Measurements from ENCODE around the gene SERPINB10. TPM values are rescaled to one million over a fixed set of nuclear protein-coding genes. Genes with fewer than 3 reads are reported as not detected.
A peak's percentile ranks its signal among the peaks of the same experiment; 100 is the strongest.

SERPINB10 gene
- total RNA-seq, 2 donors from 2014 or later, result 0.47 TPM; not detected in 1

DNA sequence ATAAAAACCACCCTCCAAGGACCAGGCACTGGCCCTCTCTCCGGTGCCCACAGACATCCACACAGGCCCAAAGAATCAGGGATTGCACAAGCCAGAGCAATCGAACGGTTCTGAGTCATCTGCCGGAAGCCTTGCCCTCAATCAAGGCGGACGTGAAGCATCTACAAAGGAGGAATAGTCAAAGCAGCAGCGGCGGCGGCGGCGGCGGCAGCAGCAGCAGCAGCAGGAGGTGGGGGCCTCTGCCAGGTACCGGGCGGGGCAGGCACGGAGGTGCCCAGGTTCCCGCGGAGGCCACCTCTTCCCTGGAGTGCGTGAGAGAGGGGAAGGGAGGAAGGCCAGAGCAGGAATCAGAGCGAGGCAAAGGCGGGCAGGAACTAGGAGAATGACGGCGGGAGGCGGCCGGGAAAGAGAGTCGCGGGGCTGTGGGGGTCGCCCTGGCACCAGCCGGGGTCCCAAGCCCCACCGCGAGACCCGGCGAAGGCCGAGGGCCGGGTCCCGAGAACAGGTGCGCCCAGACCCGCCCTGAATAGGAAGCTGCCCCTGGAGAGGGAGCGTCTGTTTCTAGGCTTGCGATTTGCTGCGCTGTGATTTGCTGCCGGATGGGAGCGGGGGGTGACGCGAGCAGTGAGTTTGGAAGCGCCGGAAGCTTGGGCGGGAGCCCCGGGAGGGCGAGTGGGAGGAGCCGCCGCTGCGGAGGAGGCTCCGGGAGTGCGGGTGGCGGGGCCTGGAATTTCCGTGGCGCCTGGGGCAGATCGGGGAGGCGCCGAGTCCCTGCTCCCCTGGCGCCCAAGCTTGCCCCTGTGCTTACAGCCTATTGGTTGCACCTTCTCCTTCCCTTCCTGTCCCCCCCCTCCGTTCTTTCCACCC lies 62.4 kb downstream of the SERPINB10 start, which contains the start of gene SERPINB8:
Gene SERPINB8, plus strand, starts transcription at position 140 of the 867 bp plus-strand sequence. CDS start 8,228 bp downstream, outside the sequence.
- peaks cover 0 to 7% of the 10 kb centered on the region in 2 donors for H3K4me1 ChIP-seq
- peak; percentile 94 for DNase-seq (ENCODE audit: low spot score)
- no peaks in the 10 kb centered on the region for H3K27me3 ChIP-seq
- H3K4me3 ChIP-seq, result peak within 1 kb of the TSS; percentile 79 to 86
- peak within 1 kb of the TSS; percentile 94 to 98 for H3K27ac ChIP-seq
- H3K9me3 ChIP-seq, result no peaks in the 10 kb centered on the region
- no peaks in the 10 kb centered on the region for H3K36me3 ChIP-seq
- no peak for TF ChIP-seq CTCF (IDR thresholded peaks at IDR 0.05)

DNA sequence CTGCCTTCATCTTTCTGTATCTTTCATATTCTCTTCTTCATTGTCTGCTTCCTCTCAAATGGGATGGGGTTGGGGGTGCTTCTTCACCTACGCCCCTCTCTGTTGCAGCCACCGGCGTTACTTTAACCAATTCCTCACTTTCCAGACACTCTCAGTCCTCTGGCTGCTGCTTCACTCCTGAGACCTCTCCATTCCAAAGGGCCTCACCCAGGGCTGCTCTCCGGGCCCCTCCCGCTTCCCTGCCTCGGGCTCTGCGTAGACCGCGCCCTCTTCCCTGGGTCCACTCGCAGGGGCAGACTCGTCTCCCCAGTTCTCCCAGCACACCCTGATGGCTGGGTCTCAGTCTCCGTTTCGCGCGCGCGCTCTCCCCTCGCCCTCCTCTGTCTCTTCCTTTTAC lies 63.0 kb downstream of the SERPINB10 start:
- DNase-seq (ENCODE audit: low spot score), result no peak
- Histone ChIP-seq H3K4me3 (peak overlapping the region; percentile 79 to 86), H3K4me1 (peaks cover 0 to 7% of the 10 kb centered on the region in 2 donors), H3K27me3 (no peaks in the 10 kb centered on the region), H3K36me3 (no peaks in the 10 kb centered on the region), H3K9me3 (no peaks in the 10 kb centered on the region), H3K27ac (peak overlapping the region; percentile 94 to 98)
- no peak for TF ChIP-seq CTCF (IDR thresholded peaks at IDR 0.05)

- no peaks in the 10 kb centered on the region for H3K9me3 ChIP-seq
- peak overlapping the region in 1 of 2 donors; percentile 79 for H3K4me3 ChIP-seq
- peaks cover 0 to 7% of the 10 kb centered on the region in 2 donors for H3K4me1 ChIP-seq
- TF ChIP-seq CTCF (IDR thresholded peaks at IDR 0.05), result no peak
- H3K36me3 ChIP-seq, result no peaks in the 10 kb centered on the region
- H3K27ac ChIP-seq, result peak overlapping the region; percentile 94 to 98
- no peaks in the 10 kb centered on the region for H3K27me3 ChIP-seq
- DNase-seq (ENCODE audit: low spot score), result no peak
These were observed 63.7 kb downstream of the SERPINB10 start for GRCh38 chr18:63971320-63972001.

DNA sequence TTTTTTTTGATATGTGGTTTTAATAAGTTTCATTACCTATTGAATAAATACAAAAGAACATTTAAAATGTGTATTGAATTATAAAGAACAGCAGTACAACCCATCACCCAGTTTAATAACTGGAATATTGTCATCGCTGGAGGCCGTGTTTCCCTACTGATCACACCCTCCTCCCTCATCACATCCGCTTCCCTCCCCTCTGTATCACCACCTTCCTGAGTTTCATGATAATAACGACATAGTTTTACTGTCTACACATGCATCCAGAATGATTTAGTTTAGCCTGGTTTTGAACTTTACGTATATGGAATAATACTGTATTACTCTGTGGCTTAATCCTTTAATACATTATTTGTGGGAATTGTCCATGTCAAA lies 64.2 kb downstream of the SERPINB10 start:
- no peak for DNase-seq (ENCODE audit: low spot score)
- no peak for TF ChIP-seq CTCF (IDR thresholded peaks at IDR 0.05)
- H3K9me3 ChIP-seq, result no peaks in the 10 kb centered on the region
- no peak overlapping the region for H3K27ac ChIP-seq
- no peaks in the 10 kb centered on the region for H3K36me3 ChIP-seq
- peaks cover 0 to 7% of the 10 kb centered on the region in 2 donors for H3K4me1 ChIP-seq
- no peaks in the 10 kb centered on the region for H3K27me3 ChIP-seq
- H3K4me3 ChIP-seq, result no peak overlapping the region

GRCh38 chr18:63974991-63975390 lies 67.2 kb downstream of the SERPINB10 start:
- H3K4me1 ChIP-seq, result peaks cover 0 to 9% of the 10 kb centered on the region in 2 donors
- H3K27ac ChIP-seq, result no peak overlapping the region
- no peaks in the 10 kb centered on the region for H3K36me3 ChIP-seq
- H3K27me3 ChIP-seq, result no peaks in the 10 kb centered on the region
- TF ChIP-seq CTCF (IDR thresholded peaks at IDR 0.05), result no peak
- no peak overlapping the region for H3K4me3 ChIP-seq
- H3K9me3 ChIP-seq, result no peaks in the 10 kb centered on the region
- DNase-seq (ENCODE audit: low spot score), result no peak
